PC-9 (cell line): Measurements from ENCODE around the gene SLC16A12. TPM values are rescaled to one million over a fixed set of nuclear protein-coding genes. Genes with fewer than 3 reads are reported as not detected.

ENCODE experiments used
- BruUV-seq: library from RNA; stranded (reverse); fragments of 400-500 nt; replicated peaks from 2 replicates; lab custom pipeline; 2021; lab: Mats Ljungman, UMichigan
- CTCF ChIA-PET: fragments of 300-600 bp; sonication (Branson Sonifier 250); formaldehyde crosslinking; loops from one replicate; lab custom pipeline; 2022; ENCODE audit warnings: antibody characterized with exemption; lab: Charles Lee
- POLR2A ChIA-PET: fragments of 300-600 bp; sonication (Branson Sonifier 250); formaldehyde crosslinking; loops from one replicate; lab custom pipeline; 2022; ENCODE audit warnings: antibody characterized with exemption; ENCODE audit not compliant: unreplicated experiment; lab: Charles Lee
- DNase-seq, 2 experiments: peaks; one replicate each; pipeline versions ENCODE4 v3.0.0 to v3.0.0-alpha.2; 2015 to 2022; ENCODE audit warnings: mixed read lengths in 1 of 2
- H2AFZ ChIP-seq: fragments of 200-600 bp; sonication (generic); 2 replicates; pipeline ENCODE4 v1.8.1; 2017; ENCODE audit warnings: antibody characterized with exemption
- H3F3A ChIP-seq: fragments of 200-600 bp; sonication (generic); 2 replicates; pipeline ENCODE4 v1.8.1; 2017; ENCODE audit warnings: antibody characterized with exemption, mild to moderate bottlenecking, low read depth; ENCODE audit not compliant: insufficient read depth
- H3K27ac ChIP-seq: fragments of 200-600 bp; sonication (generic); 2 replicates; pipeline ENCODE4 v1.6.1; 2016; ENCODE audit warnings: mixed run types
- H3K27me3 ChIP-seq: fragments of 200-600 bp; sonication (generic); 2 replicates; pipeline ENCODE4 v1.6.1; 2016; ENCODE audit warnings: low read depth, mixed run types; ENCODE audit not compliant: insufficient read depth
- H3K36me3 ChIP-seq: fragments of 200-600 bp; sonication (generic); 2 replicates; pipeline ENCODE4 v1.6.1; 2016; ENCODE audit warnings: low read depth, mixed run types
- H3K4me1 ChIP-seq: fragments of 200-600 bp; sonication (generic); replicated peaks from 2 replicates; pipeline ENCODE4 v1.6.1; 2016; ENCODE audit warnings: mixed run types; ENCODE audit not compliant: insufficient read depth
- H3K4me2 ChIP-seq: fragments of 200-600 bp; sonication (generic); 2 replicates; pipeline ENCODE4 v1.6.1; 2017; ENCODE audit warnings: mixed run types
- H3K4me3 ChIP-seq: fragments of 200-600 bp; sonication (generic); 2 replicates; pipeline ENCODE4 v1.6.1; 2016; ENCODE audit warnings: mixed run types
- H3K79me2 ChIP-seq: fragments of 200-600 bp; sonication (generic); 2 replicates; pipeline ENCODE4 v1.6.1; 2017; ENCODE audit warnings: low read depth, mixed run types
- H3K9me2 ChIP-seq: fragments of 200-600 bp; sonication (generic); 2 replicates; pipeline ENCODE4 v1.8.1; 2017; ENCODE audit warnings: mild to moderate bottlenecking; ENCODE audit not compliant: insufficient read depth
- H3K9me3 ChIP-seq: fragments of 200-600 bp; sonication (generic); 2 replicates; pipeline ENCODE4 v1.8.1; 2016; ENCODE audit warnings: low read depth; ENCODE audit not compliant: insufficient read depth
- H4K20me1 ChIP-seq: fragments of 200-600 bp; sonication (generic); 2 replicates; pipeline ENCODE4 v1.8.1; 2017; ENCODE audit not compliant: insufficient read depth
- CTCF ChIP-seq: fragments of 200-600 bp; sonication (generic); conservative IDR thresholded peaks from 2 replicates; pipeline ENCODE4 v1.6.1; 2017; ENCODE audit warnings: mixed run types, antibody characterized with exemption, mild to moderate bottlenecking, moderate library complexity
- EZH2 ChIP-seq: fragments of 200-600 bp; sonication (generic); IDR thresholded peaks from 2 replicates; pipeline ENCODE4 v1.8.0; 2017; ENCODE audit warnings: antibody characterized with exemption, low read depth
- intact Hi-C: fragments of 100-400 bp; cut with micrococcal nuclease; formaldehyde crosslinking; loops from one replicate; pipeline ENCODE4 v1.10.0; 2022; ENCODE audit not compliant: unreplicated experiment
- total RNA-seq: library from RNA; stranded (reverse); gene quantifications from 2 replicates; pipeline ENCODE4 v1.2.3, GENCODE V29; 2021

SLC16A12 gene
- total RNA-seq, 1 experiment from 2014 or later, result 0.74 TPM

- Histone ChIP-seq H3K4me3 (no peak overlapping the region), H2AFZ (no peak overlapping the region), H3K27me3 (no peaks in the 10 kb centered on the region), H3K4me1 (peaks cover 7% of the 10 kb centered on the region), H3K4me2 (no peak overlapping the region), H4K20me1 (no peaks in the 10 kb centered on the region), H3K79me2 (no peaks in the 10 kb centered on the region), H3K9me3 (no peaks in the 10 kb centered on the region; the same call in 1 of the 2 replicates), H3K27ac (no peak overlapping the region), H3K9me2 (no peaks in the 10 kb centered on the region), H3K36me3 (no peaks in the 10 kb centered on the region), H3F3A (no peaks in the 10 kb centered on the region)
- BruUV-seq, result no TSS peak
- CTCF ChIA-PET, result no interaction called here
- POLR2A ChIA-PET, result no interaction called here
- TF ChIP-seq EZH2 (no peak), CTCF (no peak)
- intact Hi-C loops, result no loop called here
- DNase-seq, result no peak
These were observed 140.3 kb downstream of the SLC16A12 start for GRCh38 chr10:89395141-89395540.

GRCh38 chr10:89393898-89394297, 141.5 kb downstream of the SLC16A12 start:
- Histone ChIP-seq H3K4me2 (no peak overlapping the region), H3K79me2 (no peaks in the 10 kb centered on the region), H3K9me3 (no peaks in the 10 kb centered on the region; the same call in 1 of the 2 replicates), H3K27me3 (no peaks in the 10 kb centered on the region), H4K20me1 (no peaks in the 10 kb centered on the region), H3K4me1 (peaks cover 7% of the 10 kb centered on the region), H2AFZ (no peak overlapping the region), H3K36me3 (no peaks in the 10 kb centered on the region), H3K27ac (no peak overlapping the region), H3K4me3 (no peak overlapping the region), H3K9me2 (no peaks in the 10 kb centered on the region), H3F3A (0 out of 2 replicates have a peak, but pooled peaks cover 1% of the 10 kb centered on the region)
- TF ChIP-seq EZH2 (no peak), CTCF (no peak)
- intact Hi-C loops, result no loop called here
- ChIA-PET CTCF (no interaction called here), POLR2A (no interaction called here)
- no TSS peak for BruUV-seq
- DNase-seq, result peak in 1 of 2 experiments; percentile 45

- Histone ChIP-seq H3K4me3 (peak overlapping the region; percentile 56; the same call in 1 of the 2 replicates), H3F3A (0 out of 2 replicates have a peak, but pooled peaks cover 5% of the 10 kb centered on the region), H3K4me1 (peaks cover 7% of the 10 kb centered on the region), H2AFZ (no peak overlapping the region), H3K36me3 (no peaks in the 10 kb centered on the region), H3K9me3 (no peaks in the 10 kb centered on the region; the same call in 1 of the 2 replicates), H3K4me2 (peak overlapping the region; percentile 76), H3K27ac (peak overlapping the region; percentile 22; the same call in 1 of the 2 replicates), H3K79me2 (no peaks in the 10 kb centered on the region), H3K27me3 (no peaks in the 10 kb centered on the region), H3K9me2 (no peaks in the 10 kb centered on the region), H4K20me1 (no peaks in the 10 kb centered on the region)
- CTCF ChIA-PET, result interaction anchor here (0.6 to 0.8 kb wide), 2 partner anchors 21 to 450 kb away, joined by 3 to 4 read pairs; partner anchors contain the start of gene IFIT5
- BruUV-seq, result no TSS peak
- intact Hi-C loops, result no loop called here
- no peak for DNase-seq
- TF ChIP-seq EZH2 (no peak), CTCF (no peak)
- POLR2A ChIA-PET, result interaction anchor here (1.0 kb wide), 1 partner anchor 141 kb away, joined by 6 read pairs; the partner anchor contains the start of gene LIPA
These were observed 142.4 kb downstream of the SLC16A12 start for GRCh38 chr10:89392974-89393373.
